ENCODE data around the gene MRTO4.
A peak's percentile ranks its signal among the peaks of the same experiment; 100 is the strongest.
"Not testable (repeated sequence)": the region's sequence is repeated elsewhere in the genome, so short reads cannot be mapped to it uniquely, and the experiment has no call there.

MRTO4 gene

DNA sequence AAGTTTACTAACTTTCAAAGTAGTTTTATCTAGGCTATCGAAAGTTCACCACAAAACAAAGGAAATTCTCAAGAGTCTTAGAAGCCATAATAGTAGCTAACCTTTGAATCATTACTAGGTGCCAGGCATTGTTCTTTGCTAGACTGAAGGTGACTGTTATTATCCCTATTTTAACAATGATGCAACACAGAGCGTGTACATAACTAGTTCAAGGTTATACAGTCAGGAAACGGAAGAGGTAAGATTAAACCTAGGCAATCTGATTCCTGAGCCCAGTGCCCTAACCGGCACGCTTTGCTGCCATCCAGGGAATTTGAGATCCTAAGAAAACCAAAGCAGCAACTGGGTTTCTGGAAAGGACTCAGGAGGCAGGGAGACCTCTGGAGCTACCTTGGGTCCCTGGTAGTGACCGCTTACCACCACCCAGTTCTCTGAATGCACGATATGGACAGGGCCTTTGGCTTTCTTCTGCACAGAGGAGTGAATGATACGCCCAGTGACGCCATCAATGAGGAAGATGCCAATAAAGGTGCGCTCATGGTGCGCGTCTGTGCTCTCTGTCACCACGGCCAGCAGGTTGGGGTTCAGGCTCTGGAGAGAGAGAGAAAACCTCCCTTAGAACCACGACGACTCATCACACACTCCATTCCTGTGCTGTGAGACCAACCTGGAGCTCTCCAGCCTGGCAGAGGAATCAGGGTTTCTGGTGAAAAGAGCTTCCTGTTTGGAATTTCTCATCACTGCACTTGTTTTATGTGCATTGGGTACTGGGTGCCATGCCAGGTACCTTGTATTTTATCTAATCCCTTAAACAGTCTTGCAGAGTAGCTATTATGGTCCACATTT is 28.4 kb upstream of the MRTO4 start:
- no peak for DNase-seq (ENCODE audit: low read depth in 2 of 2)

DNA sequence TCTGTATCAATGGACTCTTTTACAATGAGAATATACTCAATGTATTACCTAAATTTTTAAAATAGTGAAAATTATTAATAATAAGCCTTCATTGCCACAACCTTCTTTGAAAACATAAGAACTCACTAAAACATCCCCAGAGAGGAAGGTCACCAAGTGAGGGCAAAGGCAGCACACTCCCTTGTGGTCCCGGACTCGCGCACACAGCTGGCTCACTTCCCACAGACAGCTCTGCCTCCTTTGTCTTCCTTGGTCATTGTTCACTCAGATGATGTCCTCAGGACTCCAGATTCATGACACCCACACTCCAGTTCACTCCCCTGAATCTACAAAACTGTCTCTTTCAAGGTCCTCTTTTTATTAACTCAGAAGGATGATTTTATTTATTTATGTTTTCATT is 22.4 kb upstream of the MRTO4 start:
- no peak for DNase-seq (ENCODE audit: low read depth in 2 of 2)

DNA sequence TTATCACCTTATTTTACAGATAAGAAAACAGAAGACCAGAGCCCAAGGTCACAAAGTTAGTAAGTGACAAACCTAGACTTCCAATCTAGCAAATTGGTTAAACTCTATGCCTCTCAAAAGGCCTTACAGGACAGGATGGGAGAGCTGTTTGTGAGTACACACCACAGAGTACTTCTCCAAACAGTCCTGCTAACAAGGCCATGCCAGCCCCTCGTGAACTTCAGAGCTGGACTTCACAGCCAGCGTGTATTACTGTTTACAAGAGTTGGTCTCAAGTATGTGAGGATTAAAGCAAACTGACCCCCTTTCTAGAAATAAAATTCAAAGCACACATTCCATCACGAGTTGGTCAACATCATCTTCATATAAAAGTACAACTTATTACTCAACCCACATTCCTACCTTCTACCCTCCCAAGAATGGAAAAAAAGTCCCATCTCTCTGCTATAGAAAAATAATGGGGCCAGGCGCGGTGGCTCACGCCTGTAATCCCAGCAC is 21.7 kb upstream of the MRTO4 start:
- DNase-seq (ENCODE audit: low read depth in 2 of 2): no peak

DNA sequence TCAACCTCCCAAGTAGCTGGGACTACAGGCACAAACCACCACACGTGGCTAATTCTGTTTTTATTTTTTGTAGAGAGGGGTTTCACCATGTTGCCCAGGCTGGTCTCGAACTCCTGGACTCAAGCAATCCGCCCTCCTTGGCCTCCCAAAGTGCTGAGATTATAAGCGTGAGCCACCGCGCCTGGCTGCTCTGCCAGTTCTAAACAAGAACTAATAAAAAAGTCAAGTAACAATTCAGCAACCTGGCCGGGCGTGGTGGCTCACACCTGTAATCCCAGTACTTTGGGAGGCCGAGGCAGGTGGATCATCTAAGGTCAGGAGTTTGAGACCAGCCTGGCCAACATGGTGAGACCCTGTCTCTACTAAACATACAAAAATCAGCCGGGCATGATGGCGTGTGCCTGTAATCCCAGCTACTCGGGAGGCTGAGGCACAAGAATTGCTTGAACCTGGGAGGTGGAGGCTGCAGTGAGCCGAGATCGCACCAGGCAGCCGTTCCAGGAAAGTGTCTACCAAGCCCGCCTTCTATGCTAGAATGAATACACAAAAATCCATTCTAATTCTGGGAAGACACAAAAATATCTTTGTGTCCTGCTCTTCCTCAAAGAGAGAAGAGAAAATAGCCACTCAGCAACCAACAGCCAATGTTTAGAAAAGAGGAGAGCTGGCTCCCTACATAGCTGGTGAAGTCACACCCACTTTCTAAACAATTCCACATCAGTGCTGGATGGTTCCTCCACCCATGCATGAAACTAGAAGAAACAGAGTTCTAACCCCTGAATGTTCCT is 19.7 kb upstream of the MRTO4 start:
- not testable (repeated sequence) for DNase-seq (ENCODE audit: low read depth in 2 of 2)

DNA sequence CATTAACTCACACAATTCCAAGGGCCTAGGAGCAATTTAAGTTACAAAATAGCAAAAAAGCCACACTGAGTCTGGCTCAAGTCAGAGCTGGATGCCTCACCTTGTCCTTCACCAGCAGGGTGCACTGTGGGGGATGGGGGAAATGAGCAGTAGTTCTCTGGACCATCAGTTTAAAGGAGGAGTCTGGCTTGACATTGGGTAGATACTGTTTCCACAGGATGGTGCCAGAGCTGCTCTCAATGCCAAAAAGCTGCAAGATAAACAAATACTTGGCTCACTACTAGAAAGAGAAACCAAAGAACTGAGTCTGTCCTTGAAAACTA is 19.1 kb upstream of the MRTO4 start:
- no peak for DNase-seq (ENCODE audit: low read depth in 2 of 2)

DNA sequence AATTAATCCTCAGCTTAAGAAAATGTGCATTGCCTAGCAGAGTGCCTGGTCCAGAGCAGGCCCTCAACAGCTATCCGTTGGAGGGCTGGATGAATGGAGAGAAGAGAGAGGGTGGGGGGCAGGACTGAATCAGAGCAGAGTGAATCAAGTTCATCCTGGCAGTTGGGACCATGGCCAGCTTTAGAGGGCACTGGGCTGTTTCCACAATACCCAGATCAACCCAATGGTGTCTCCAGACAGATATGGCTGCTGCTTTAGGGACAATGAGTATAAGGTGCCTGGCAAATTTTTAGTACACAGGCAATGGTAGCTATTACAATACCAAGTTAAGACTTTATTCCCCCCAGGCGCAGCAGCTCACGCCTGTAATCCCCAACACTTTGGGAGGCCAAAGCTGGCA is 17.4 kb upstream of the MRTO4 start:
- no peak for DNase-seq (ENCODE audit: low read depth in 2 of 2)

DNA sequence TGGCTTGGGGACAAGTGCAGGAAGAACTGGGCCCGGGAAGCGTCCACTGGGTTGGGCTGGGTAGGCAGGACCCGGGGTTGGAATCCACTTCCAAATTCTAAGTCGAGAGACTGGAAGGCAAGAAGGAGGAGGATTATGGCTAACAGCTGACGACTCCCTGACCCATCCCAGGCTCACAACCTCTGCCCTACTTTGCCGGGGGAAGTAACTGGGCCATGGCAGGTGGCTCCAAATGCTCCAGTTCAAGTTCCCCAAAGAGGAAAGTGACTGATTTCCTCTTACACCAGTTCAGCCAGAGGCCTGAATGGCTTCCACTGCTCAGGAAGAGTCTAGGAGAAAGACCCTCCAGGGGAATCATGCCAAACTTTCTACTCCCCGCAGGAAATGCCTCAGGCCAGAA is 11.7 kb upstream of the MRTO4 start:
- DNase-seq (ENCODE audit: low read depth in 2 of 2): no peak

DNA sequence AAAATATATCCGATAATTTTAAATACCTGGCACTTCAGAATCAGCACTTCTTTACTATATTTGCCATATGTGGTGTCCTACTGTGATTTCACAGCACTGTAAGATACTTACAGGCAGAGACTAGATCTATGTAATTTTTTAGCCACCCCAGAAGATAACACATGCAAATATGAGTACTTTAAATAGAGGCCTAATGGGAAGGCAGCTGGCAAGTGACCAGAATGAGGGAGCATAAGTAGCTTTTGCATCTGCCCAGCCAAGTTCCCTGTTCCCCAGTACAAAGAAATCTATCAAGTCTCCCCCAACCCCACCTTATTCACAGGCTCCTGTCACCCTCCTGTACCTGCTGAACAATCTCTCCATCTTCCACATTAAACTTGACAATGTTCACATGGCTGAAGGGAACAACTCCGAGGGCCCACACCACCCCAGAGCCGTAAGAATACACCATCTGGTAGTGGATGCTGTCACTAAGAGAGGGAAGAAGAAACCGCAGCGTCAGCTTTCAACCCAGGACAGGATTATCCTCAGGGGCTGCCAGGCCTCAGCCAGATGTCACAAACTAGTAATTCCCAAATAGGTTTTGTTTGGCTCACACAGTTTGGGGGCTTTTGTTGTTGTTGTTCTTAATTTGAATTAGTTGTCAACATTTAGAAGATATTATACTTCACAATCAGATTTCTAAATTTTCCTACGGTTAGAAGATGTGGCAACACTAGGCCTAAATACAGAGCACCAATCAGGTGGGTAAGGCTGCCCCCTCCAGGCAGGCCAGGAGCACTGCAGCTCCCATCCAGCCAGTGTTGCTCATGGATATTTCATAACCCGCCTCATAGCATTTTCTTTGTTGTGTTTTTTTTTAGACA is 10.7 kb upstream of the MRTO4 start:
- DNase-seq (ENCODE audit: low read depth in 2 of 2): peak; percentile 59 to 62

DNA sequence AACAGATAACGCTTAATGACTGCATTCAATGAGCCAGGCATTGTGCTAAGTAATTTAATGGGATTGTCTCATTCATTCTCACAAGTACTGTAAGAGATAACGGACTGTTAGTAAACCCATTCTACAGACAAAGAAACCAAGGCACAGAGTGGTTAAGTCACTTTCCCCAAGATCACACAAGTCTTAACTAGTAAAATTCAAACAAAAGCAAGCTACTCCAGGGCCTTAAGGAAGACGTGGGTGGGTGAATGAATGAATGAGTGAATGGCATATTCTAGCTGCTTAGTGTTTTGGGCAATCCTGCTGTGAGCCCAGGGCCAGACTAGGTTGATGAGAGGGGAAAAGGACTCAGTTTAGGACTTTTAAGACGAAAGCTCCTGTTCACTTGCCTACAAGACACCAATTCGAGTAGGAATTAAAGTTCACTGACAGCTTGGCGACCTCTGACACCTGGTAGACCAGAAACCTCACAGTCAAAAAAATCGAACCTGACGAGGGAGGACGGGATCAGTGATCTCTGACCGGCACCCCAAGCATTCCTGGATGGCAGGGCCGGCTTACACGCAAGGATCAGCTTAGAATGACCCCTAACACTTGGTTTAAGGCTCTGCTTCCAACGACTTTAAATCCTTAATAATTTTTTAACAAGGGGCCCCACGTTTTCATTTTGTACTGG is 838 bp upstream of the MRTO4 start:
- DNase-seq (ENCODE audit: low read depth in 2 of 2): no peak

DNA sequence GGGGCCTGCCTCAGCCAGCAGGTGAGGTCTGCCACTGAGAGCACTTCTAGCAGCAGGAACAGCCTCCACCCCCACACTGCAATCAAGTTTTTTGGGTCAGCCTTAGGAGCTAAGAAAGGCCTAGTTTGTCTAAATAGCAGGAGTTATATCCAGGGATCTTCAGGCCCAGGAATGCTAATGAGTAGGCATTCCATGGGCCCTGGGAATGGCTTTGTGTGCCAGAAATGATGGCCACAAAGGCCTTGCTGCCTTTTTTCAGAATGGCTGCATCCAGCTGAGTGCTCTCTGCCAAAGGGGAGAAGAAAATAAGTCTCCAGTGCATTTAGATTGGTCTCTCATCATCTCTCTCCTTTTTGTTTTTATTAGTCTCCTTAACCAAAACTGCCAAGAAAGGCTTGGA is 2.8 kb downstream of the MRTO4 start:
- DNase-seq (ENCODE audit: low read depth in 2 of 2): no peak

DNA sequence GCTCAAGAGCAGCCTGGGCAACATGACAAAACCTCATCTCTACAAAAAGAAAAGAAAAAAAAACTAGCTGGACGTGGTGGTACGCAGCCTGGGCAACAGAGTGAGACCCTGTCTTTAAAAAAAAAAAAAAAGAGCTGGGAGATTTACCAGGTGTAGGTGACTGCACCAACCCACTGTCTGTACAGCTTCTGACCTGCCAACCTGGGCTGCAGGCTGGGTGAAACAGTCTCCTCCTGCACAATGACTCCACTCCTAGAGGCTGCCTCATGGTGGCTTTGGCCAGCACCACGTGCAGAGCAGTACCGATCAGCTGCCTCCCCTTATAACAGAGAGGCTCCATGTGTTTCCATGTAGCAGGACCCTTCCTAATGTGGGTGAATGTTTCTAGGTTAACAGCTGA is 3.7 kb downstream of the MRTO4 start:
- DNase-seq (ENCODE audit: low read depth in 2 of 2): no peak

DNA sequence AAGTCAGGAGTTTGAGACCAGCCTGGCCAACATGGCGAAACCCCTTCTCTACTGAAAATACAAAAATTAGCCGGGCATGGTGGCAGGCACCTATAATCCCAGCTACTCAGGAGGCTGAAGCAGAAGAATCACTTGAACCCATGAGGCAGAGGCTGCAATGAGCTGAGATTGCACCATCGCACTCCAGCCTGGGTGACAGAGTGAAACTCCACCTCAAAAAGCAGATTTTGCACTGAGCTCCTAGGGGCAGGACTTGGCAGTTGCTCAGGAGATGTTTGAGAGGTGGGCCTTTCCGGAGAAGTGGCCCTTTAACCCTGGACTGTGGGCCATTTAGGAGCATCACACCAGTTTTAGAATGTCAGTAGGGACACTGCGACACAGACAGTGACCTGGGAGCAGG is 4.7 kb downstream of the MRTO4 start:
- DNase-seq (ENCODE audit: low read depth in 2 of 2): not testable (repeated sequence)

DNA sequence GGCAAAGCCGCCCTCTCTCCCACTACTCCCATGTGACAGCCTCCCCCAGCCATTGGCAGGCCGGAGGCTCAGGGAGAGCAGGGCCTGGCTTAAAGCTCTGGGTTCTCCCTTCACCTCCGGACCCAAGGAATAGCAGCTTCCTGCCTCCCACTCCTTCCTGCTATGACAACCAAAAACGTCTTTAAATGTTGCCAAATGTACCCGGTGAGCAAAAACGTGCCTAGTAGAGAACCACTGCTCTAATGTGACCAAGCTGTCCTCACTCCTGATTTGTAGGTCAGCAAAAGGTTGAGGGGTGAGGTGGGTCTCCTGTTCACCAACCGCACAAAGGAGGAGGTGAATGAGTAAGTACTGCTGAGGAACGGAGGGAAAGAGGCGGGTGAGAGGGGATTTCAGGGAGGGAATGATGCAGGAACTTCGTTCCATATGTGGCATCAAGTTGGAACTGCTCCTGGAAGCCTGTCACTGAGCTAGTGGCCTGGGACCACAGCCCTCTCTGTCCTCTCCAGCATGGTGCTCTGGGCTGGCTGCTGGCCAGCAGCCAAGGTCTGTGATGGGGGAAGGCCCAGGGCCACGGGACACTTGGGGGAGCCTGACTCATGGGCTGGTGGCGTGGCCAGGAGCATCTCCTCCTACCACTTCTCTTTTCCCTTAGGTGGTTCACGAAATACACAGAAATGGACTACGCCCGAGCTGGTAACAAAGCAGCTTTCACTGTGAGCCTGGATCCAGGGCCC is 5.7 kb downstream of the MRTO4 start:
- DNase-seq (ENCODE audit: low read depth in 2 of 2): no peak

DNA sequence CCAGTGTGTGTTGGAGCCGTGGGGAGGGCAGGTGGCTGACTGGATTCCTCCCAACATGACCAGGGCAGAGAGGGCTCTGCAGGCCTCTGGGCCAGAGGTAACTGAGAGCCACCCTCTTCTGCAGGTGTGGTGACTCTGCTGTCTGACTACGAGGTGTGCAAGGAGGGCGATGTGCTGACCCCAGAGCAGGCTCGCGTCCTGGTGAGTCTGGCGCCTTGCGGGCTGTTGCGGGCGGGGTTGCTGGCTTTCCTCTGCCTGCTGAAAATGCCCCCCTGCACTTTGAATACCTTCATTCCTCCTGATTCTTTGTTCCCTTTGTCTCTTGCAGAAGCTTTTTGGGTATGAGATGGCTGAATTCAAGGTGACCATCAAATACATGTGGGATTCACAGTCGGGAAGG is 6.7 kb downstream of the MRTO4 start:
- no peak for DNase-seq (ENCODE audit: low read depth in 2 of 2)

DNA sequence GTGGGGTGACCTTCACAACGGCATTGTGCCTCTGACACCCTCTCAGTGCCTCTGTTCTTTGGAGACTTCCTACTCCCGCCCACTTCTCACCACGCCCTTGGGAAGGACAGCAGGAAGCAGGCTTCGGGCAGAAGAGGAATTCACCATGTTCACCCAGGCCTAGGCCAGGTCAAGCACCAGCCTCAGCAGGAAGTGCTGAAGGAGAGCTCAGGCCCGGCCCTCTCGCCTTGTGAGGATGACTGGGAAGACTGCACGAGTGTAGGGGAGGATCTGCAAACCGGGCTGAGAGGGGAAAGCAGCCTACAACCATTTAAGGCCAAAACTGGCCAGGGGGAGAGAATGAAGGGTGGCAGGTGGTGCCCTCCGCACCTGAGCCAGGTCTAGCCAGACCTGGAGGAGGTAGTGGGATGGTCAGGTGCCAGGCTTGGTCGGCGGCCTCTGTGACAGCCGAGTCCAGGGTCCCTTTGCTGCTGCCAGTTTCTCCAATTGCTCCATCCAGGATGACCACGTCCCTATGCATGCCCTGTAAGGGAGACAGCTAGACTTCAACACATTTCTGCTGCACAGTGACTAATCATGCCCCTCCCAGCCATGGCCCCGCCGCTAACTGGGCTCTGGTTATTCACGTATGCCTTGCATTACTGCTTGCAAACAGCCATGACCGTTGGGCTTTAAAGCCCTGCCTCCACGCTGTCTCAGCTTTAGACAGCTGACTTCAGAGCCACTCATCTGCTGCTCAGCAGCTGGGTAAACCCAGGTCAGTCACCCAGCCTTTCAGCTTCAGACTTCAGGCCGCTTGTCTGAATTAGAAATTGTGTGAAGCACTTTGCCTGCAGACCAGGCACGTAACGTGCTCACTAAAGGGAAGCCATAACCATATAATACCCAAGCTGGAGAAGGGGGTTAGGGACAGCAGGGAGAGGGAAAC is 8.9 kb downstream of the MRTO4 start:
- DNase-seq (ENCODE audit: low read depth in 2 of 2): no peak

DNA sequence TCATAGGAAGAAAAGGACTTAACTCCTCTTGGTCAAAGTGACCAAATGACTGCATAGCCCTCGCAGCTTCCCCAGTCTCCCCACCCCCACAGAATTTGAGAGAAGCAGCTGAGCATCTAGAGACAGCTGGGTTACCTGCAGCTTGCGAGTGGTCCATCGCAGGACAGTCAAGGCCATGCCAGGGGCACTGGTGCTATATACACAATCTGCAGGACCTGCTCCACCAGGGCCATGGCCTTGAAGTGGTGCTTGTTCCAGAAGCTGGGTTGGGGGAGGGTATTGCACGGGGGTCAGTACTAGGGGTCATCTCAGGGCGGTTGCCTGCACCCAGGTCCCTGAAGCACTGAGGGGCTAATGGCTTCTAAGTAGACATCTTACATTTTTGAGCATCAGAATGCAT is 10.4 kb downstream of the MRTO4 start:
- no peak for DNase-seq (ENCODE audit: low read depth in 2 of 2)

DNA sequence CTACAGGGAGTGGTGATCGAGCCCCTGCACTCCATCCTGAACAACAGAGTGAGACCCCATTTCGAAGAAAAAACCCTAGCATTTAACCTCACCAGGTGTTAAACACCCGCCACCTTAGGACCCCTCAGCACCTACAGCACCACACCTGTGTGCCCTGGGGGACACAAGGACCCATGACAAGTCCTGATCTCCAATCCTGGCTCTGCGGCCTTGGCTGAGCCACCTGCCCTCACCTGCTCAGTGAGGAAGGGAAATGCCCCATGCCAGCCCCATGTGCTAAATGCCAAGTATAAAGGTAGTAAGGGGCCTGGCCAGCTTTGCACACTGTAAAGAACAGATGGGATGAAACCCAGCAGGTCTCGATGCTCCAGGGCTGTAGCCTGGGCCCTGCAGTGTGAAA is 11.1 kb downstream of the MRTO4 start:
- DNase-seq (ENCODE audit: low read depth in 2 of 2): no peak

DNA sequence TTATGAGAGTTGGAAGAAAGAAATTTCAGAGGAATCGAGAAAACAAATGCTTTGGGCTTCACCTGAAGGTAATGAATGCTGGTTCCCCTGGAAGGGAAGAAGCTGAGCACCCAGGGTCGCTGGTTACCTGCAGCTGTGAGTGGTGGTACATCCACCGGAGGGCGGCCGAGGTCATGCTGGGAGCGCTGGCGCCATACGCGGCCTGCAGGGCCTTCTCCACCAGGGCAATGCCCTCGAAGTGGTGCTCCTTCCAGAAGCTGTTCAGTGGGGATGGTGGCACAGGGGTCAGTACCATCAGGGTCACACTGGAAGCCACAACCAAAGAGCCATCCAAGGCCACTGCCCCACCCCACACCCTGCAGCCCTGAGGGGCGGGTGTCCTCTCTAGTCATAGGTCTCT is 16.8 kb downstream of the MRTO4 start:
- DNase-seq (ENCODE audit: low read depth in 2 of 2): no peak

DNA sequence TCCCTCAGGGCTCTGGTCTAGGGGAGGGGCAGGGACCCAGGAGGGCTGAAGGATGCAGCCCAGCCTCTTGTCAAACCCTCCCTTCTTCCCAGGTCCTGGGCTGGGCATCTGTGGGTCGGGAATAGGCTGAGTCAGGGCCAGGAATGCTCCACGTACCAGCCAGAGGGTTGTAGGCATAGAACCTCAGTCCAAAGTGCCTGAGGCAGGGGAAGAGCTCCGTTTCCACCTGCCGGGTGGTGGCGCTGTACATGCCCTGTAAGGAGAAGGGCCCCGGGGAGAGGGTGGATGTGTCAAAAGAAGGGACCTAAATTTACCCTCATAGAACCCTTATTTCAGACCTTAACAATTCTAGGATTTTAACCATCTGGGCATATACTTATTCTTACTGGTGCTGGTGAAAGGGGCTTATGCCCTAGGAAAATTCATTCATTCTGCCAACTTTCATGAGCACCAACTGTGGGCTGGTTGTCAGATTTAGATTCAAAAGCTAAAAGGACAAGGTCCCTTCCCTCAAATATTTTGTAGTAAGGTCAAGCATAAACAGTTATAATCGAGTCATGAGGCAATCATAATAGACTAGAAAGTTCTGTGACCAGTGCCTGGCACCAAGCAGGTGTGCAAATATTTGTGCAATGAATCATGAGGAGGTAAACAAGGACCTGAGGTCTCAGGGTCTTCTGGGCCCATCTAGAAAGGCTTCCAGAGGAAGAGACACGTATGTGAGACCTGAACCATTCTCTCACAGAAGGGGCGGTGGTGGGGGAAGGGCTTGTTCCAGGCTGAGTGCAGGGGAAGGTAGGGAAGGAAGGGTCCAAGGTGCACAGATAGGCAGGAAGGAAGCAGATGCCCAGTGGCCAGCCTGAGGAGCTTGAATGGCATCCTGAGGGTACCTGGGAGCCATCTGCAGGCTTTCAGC is 18.1 kb downstream of the MRTO4 start:
- DNase-seq (ENCODE audit: low read depth in 2 of 2): not testable (repeated sequence)
